Fibroblast of skin of scalp (primary cell): ENCODE results near the gene FREM1.

Experiments
- DNase-seq: peaks from one replicate; pipeline ENCODE4 v3.0.0-alpha.2; 2013

The FREM1 gene

DNA sequence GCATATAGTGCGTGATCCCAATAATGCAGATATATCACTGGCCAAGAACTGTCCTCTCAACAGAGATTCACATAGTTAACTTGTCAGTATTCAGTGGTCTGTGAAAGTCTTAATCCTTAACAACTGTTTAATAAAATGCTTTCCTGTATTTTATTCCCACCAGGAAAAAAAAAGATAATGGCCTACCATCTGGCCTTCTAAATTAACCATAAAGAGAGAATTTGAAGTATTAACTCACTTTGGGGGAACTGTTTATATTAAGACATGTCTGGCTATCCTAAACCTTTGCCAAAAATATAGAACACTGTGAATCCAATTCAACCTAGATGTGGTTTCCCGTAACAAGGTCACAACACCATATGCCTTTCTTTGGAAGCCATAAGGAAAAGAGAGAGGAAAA, 818 bp upstream of the FREM1 start:
- DNase-seq, result no peak

GRCh38 chr9:14909601-14909960, 647 bp downstream of the FREM1 start:
- no peak for DNase-seq

DNA sequence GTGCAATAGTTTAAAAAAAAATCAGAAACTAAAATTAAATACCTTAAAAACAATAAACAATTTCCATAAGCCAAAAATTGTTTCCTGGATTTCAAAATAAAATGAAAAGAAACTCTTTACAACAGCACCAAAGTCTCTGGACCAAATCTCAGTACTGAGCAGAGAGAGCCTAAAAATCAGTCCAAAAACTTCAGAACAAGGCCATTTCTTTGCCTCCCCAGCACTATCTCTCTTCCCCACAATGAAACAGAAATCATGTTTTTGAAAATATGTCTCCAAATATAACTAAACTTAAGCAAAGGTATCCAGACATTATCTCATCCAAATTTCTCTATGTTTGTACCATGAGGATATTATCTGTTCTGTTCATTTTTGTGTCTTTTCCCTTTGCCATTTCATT, 1.0 kb downstream of the FREM1 start:
- DNase-seq, result no peak

DNA sequence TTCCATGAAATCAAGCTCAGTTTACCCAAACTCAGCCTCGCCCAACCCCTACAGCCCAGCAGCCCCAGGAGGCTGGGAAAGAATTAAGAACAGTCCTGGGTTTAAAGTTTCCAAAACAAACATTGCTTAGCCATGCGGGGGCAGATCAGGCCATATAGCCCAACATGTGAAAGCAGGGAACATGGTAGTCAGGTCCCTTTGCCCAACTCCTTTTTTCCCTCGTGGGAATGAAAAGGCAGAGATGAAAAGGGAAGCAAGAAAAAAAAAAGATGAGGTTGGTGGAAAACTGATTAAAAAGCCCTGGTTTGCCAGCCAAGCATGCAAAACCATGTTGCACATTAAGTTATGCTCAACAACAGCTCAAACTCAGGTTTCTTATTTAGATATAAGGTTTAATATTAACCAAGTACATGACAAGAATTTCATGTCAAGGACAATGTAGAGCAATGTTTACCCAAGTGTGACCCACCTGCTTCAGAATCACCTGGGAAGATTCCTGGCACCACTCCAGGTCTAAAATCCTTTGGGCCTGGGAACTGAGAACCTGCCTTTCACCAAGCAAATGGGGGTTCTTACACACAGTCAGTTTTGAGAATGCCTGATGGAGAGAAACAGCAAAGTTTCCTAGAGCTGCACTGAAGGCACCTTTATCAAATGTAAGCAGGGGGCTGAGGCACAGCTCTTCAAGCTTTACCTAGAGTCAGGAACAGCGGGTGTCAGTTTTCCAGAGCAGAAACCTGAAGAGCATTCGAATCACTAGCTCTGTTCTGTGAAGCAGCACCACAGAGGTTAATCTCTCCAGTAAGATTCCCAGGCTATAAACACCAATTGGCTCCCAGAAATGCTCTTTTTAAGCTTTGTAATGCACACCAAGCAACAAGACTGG, 1.7 kb downstream of the FREM1 start:
- no peak for DNase-seq

DNA sequence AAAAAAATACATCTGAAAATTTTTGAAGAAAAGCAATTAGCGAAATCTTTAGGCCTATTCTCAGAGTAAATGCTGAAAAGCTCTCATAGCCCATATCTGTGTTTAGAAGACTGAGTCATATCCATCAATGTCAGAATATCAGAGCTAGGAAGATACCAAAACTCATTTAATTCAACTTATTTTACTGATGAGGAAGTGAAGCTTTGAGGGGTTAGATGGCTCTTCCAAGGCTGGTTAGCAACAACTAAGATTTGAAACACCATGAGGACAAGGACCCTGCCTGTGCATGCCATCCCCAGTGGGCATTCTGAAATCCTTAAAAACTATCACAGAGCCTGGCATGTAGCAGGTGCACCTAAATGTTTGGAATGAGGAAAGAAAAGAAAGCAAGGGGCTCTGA, 2.5 kb downstream of the FREM1 start:
- no peak for DNase-seq

DNA sequence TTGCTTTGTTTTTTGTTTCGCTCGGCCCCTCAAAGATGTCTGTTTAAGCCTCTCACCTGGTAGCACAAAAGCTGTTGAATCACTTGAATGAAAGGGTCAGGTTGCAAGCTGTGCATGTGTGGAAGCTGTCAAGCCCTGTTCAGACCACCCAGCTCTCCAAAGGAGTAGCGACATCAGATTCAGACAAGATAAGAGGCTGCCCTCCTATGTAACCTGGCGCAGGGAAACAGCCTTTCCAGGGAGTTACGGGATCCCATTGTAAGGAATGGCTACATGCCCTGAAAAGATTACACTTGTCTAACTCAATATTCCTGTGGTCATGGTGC, 2.9 kb downstream of the FREM1 start:
- no peak for DNase-seq

GRCh38 chr9:14906644-14907359, 3.4 kb downstream of the FREM1 start:
- no peak for DNase-seq

- no peak for DNase-seq
These were observed 4.2 kb downstream of the FREM1 start for GRCh38 chr9:14906000-14906399.

GRCh38 chr9:14903040-14903439, 7.2 kb downstream of the FREM1 start:
- no peak for DNase-seq

GRCh38 chr9:14902561-14902960, 7.7 kb downstream of the FREM1 start:
- peak; percentile 22 for DNase-seq

DNA sequence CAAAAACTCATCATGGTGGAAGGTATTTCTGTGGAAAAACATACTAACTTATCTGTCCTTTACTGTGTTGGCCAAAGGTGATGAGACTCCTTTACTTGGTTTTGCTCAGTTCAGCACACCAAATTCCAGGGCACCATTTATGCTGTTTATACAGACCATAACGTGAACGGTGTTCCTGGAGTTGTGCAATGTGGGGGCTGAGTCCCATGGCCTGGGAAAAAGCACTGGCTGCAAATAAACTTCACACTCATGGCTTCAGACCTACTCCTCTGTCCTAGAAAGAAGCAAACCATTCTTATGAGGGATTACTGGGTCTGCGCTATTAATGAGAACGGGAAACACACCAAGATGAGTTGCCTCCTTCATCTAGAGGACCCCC, 10.4 kb downstream of the FREM1 start:
- no peak for DNase-seq

DNA sequence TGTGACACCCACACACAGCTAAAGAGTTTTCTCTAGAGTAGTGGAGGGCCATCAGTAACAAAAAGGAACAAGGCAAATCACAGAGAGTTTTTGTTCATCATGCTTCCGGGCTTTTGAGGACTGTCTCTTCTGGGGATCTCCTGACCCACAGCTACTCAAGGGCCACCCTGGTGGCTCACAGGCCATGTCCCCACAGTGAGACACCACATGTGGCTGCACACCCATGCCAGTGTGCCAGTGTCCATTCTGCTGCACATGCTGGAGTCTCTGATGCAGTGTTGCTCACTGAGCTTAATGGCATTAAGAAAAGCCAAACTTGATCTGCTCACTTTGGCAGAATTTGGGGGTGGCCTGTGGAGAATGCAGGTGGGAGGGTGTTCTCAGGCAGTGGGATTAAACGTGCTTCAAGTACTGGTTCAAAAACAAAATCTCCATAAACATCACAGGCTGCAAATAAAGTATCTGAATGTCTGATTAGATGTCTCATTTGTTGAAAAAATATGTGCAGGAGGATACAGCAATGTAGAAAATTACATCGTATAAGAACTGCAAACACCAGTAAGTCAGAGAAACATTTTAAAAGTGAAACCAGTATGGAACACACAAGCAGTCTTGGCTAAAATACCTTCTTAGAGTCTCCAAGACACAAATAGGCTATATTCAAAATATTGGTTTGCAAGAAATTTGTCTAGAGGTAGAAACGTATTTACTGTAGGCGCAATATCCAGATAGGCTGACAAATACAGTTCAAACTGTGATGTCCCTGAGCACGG, 11.0 kb downstream of the FREM1 start:
- DNase-seq, result no peak

GRCh38 chr9:14895806-14896205, 14.4 kb downstream of the FREM1 start:
- peak; percentile 39 for DNase-seq

DNA sequence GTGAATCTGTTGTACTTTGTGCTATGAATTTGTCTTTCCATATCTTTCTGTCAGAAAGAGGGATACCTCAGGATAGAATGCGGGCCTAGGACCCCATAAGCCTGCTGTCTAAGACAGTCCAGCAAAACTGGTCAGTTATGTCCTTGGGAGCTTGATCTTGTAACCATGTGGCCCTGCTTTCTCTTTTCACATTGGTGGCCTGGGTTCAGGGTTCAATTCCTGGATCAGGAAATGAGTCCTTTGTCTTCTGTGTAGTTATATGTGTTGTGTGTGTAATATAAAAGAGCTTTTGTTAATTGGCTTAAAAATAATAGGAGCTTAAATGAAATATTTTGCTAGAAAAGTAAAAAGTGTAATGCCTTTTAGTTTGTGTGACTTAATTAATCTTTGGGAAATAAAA, 16.9 kb downstream of the FREM1 start:
- DNase-seq, result no peak

GRCh38 chr9:14891332-14891731, 18.9 kb downstream of the FREM1 start:
- no peak for DNase-seq

- no peak for DNase-seq
These were observed 20.8 kb downstream of the FREM1 start for GRCh38 chr9:14889451-14889850.

GRCh38 chr9:14888875-14889274, 21.4 kb downstream of the FREM1 start:
- DNase-seq, result no peak

- no peak for DNase-seq
These were observed 22.0 kb downstream of the FREM1 start for GRCh38 chr9:14888272-14888671.

DNA sequence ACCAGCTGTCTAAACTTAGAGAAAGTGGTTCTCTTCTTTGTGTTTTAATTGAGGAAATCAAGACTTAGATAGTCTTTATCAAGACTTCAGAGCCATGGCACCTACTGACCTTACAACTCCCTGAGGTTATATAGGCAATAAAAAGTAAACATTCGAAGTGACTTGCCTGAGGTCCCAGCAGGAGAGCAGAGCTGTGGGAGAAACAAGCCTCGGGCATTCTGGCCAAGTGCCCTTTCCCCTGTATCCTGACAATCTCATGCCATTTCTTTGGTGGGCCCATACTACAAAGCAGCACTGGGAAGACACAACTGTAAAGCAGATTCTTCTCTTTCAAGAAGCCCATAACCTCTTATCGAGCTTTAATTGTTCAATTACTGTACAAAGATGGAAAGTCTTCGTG, 23.1 kb downstream of the FREM1 start:
- no peak for DNase-seq

- DNase-seq, result no peak
These were observed 26.8 kb downstream of the FREM1 start for GRCh38 chr9:14883310-14883944.

- no peak for DNase-seq
These were observed 28.1 kb downstream of the FREM1 start for GRCh38 chr9:14882090-14882489.

DNA sequence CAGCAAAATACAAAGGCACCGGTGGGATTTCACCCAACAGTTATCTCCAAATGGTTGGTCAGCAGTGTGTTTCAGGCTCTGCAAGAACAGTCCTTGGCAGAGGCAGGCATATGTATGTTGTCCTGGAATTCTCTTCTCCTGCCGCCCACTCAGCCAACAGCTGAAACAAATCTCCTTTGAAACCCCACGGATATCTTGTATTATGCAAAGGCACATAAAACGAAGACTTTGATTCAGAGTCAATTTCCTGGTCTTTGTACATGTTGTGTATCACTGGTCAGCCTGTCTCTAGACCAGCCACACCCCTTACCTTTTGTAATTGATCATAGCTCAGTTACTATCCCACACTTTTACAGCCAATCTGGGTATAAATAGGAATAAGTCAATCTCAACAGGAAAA, 29.2 kb downstream of the FREM1 start:
- no peak for DNase-seq

- no peak for DNase-seq
These were observed 40.1 kb downstream of the FREM1 start for GRCh38 chr9:14870090-14870489.
